Myocyte (in vitro differentiated cells): ENCODE measurements around the gene ARHGEF2. TPM values are rescaled to one million over a fixed set of nuclear protein-coding genes. Genes with fewer than 3 reads are reported as not detected.

Source experiments
- DNase-seq: peaks from one replicate; pipeline ENCODE4 v3.0.0-alpha.2; 2012; ENCODE audit warnings: low read depth
- microRNA-seq: library from miRNA; unstranded; fragments of <30 nt; microRNA quantifications from one replicate; pipeline ENCODE4, GENCODE V29; 2016
- total RNA-seq: library from RNA; depleted of rRNA; stranded (reverse); fragments of >200 nt; gene quantifications from 2 replicates; pipeline ENCODE4 v1.2.3, GENCODE V29; 2014

ARHGEF2 gene
- total RNA-seq, 1 donor from 2014 or later, result 361 TPM

GRCh38 chr1:155913969-155914757 lies 64.2 kb downstream of the ARHGEF2 start:
- DNase-seq, result peak; percentile 83

- peak; percentile 22 for DNase-seq
Measured at GRCh38 chr1:155912056-155912536, 66.3 kb downstream of the ARHGEF2 start.

GRCh38 chr1:155911156-155912055 lies 66.9 kb downstream of the ARHGEF2 start, which contains the start of gene RIT1:
Gene RIT1 (minus strand): TSS chr1:155911349. CDS start chr1:155910761, 588 bp downstream.
- DNase-seq, result peak; percentile 89

- peak; percentile 65 for DNase-seq
Measured at GRCh38 chr1:155910621-155911121, 67.7 kb downstream of the ARHGEF2 start.

GRCh38 chr1:155909894-155910293 lies 68.5 kb downstream of the ARHGEF2 start:
- peak; percentile 46 for DNase-seq

GRCh38 chr1:155904261-155904660 lies 74.1 kb downstream of the ARHGEF2 start:
- DNase-seq, result no peak

GRCh38 chr1:155900161-155900560 lies 78.2 kb downstream of the ARHGEF2 start:
- no peak for DNase-seq

GRCh38 chr1:155899683-155900082 lies 78.7 kb downstream of the ARHGEF2 start:
- DNase-seq, result no peak

GRCh38 chr1:155898888-155899287 lies 79.5 kb downstream of the ARHGEF2 start:
- no peak for DNase-seq

- DNase-seq, result no peak
Measured at GRCh38 chr1:155897746-155898145, 80.6 kb downstream of the ARHGEF2 start.

Small RNAs within 50 kb of the gene (microRNA-seq; reads per million reads assigned to microRNA genes)
- not detected for gene MIR6738

Other genes with a start within 250 kb of the ARHGEF2 start
- gene GON4L, start 121.3 kb downstream of the ARHGEF2 start, total RNA-seq, result 19.0 and 24.2 TPM in 2 replicates
- 7.4 and 9.5 TPM in 2 replicates for gene SYT11, start 119.0 kb downstream of the ARHGEF2 start, total RNA-seq
- 66.8 and 72.0 TPM in 2 replicates for gene RIT1, start 67.2 kb downstream of the ARHGEF2 start, total RNA-seq
- gene KHDC4, start 44.1 kb downstream of the ARHGEF2 start, total RNA-seq, result 50.6 and 54.2 TPM in 2 replicates
- gene RXFP4, start 36.9 kb downstream of the ARHGEF2 start, total RNA-seq, result not detected in 2 replicates
- 124 and 222 TPM in 2 replicates for gene SSR2, start 42.4 kb upstream of the ARHGEF2 start, total RNA-seq
- gene UBQLN4, start 75.3 kb upstream of the ARHGEF2 start, total RNA-seq, result 65.3 and 69.7 TPM in 2 replicates
- gene LAMTOR2, start 76.2 kb upstream of the ARHGEF2 start, total RNA-seq, result 40.1 and 51.4 TPM in 2 replicates
- gene RAB25, start 82.6 kb upstream of the ARHGEF2 start, total RNA-seq, result not detected in 2 replicates
- gene MEX3A, start 103.9 kb upstream of the ARHGEF2 start, total RNA-seq, result 3.2 and 4.5 TPM in 2 replicates
- gene LMNA, start 136.2 kb upstream of the ARHGEF2 start, total RNA-seq, result 1,328 and 1,573 TPM in 2 replicates
- 1.0 and 1.6 TPM in 2 replicates for gene SEMA4A, start 175.0 kb upstream of the ARHGEF2 start, total RNA-seq
- 12.5 and 15.9 TPM in 2 replicates for gene SLC25A44, start 215.6 kb upstream of the ARHGEF2 start, total RNA-seq
- gene PMF1, start 234.5 kb upstream of the ARHGEF2 start, total RNA-seq, result 81.1 and 85.0 TPM in 2 replicates